ENCODE results near the gene IMP4.

DNA sequence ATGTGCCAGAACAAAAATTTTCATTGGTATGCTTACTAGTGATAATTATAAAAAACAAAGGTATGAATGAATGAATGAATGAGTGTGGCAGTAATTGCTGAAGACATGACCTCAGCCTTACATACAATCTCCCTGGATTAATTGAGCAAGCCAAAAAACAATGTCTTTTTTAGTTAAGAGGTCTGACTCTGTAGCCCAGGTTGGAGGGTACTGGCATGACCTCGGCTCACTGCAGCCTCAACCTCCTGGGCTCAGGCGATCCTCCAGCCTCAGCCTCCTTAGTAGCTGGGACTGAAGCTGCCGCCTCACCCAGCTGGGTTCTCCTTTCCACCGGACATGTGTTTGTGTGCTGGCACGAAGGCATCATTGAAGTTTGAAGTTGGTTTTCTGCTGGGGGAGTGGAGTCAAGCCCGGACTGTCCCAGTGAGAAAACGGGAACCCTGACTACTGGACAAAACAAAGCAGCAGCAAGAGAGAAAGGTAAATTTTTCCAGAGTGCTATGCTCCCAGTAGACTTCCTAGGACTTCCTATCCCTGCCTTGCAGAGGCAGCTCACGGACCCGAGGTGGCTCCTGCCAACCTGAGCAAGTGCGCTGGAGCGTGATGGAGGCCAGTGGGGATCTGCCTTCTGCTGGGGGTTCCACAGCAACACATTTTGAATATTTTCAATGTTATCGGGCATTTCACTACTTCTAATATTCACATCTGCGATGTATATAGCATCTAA lies 6.4 kb upstream of the IMP4 start:
- TF ChIP-seq, protein P1, sequence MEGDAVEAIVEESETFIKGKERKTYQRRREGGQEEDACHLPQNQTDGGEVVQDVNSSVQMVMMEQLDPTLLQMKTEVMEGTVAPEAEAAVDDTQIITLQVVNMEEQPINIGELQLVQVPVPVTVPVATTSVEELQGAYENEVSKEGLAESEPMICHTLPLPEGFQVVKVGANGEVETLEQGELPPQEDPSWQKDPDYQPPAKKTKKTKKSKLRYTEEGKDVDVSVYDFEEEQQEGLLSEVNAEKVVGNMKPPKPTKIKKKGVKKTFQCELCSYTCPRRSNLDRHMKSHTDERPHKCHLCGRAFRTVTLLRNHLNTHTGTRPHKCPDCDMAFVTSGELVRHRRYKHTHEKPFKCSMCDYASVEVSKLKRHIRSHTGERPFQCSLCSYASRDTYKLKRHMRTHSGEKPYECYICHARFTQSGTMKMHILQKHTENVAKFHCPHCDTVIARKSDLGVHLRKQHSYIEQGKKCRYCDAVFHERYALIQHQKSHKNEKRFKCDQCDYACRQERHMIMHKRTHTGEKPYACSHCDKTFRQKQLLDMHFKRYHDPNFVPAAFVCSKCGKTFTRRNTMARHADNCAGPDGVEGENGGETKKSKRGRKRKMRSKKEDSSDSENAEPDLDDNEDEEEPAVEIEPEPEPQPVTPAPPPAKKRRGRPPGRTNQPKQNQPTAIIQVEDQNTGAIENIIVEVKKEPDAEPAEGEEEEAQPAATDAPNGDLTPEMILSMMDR (IDR thresholded peaks at IDR 0.05) = no peak
- no peak for TF ChIP-seq POLR2A (IDR thresholded peaks at IDR 0.05)
